ENCODE results near the gene RAMACL.

Gene RAMACL

DNA sequence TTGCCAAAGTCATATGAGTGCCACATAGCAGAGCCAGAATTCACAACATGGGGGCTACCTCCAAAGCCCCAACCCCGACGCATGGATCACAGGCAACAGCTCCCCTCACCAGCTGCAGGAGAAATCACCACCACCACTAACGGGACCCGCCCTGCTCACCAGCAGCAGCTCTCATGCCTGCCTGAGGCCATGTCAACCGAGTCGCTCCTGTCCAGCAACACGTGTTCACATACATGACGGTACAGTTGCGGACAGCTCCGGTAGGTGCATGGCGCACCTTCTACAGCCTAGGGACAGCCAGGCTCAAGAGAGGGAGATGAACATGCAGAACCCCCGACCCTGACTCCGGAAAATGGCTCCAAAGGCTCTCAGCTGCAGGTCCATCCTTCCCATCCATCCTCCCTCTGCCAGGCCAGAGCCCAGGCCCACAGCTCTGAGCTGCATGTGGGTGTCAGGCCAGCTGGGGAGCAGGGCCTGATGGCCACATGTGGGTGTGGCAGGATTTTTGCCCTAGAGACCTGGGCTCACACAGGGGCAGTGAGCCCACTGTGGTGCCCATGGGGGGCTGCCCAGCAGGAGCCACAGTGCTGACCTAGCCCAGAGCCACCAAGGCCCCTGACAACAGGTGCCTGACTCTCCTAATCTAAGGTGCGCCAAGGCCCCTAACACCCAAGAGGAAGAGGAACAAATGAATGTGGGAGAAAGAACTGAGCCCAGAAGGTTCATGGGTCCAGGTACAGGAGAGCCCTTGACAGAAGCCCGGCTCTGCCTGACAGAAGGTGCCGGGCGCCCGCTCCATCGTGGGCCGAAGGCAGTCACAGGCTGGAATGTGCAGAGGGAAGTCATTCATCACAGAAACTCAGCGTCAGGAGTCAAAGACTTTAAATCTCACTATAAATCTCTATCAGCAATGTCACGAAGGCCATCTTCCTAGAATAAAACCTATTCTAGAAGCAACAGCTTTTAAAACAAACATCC is 30.1 kb upstream of the RAMACL start:
- TF ChIP-seq ZFX (IDR thresholded peaks at IDR 0.05), result no peak
- TF ChIP-seq, protein P1, sequence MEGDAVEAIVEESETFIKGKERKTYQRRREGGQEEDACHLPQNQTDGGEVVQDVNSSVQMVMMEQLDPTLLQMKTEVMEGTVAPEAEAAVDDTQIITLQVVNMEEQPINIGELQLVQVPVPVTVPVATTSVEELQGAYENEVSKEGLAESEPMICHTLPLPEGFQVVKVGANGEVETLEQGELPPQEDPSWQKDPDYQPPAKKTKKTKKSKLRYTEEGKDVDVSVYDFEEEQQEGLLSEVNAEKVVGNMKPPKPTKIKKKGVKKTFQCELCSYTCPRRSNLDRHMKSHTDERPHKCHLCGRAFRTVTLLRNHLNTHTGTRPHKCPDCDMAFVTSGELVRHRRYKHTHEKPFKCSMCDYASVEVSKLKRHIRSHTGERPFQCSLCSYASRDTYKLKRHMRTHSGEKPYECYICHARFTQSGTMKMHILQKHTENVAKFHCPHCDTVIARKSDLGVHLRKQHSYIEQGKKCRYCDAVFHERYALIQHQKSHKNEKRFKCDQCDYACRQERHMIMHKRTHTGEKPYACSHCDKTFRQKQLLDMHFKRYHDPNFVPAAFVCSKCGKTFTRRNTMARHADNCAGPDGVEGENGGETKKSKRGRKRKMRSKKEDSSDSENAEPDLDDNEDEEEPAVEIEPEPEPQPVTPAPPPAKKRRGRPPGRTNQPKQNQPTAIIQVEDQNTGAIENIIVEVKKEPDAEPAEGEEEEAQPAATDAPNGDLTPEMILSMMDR (conservative IDR thresholded peaks at IDR 0.05), result no peak

GRCh38 chr6:166615059-166615770 is 28.7 kb upstream of the RAMACL start:
- TF ChIP-seq, protein P1 (conservative IDR thresholded peaks at IDR 0.05), result no peak
- no peak for TF ChIP-seq ZFX (IDR thresholded peaks at IDR 0.05)
- H3K27ac ChIP-seq, result no peak overlapping the region

More for the DNA sequence above, 30.1 kb upstream of the RAMACL start:
- H3K27ac ChIP-seq, result no peak overlapping the region

- H3K27ac ChIP-seq, result no peak overlapping the region
- TF ChIP-seq, protein P1 (conservative IDR thresholded peaks at IDR 0.05), result no peak
- no peak for TF ChIP-seq ZFX (IDR thresholded peaks at IDR 0.05)
These were observed 28.1 kb upstream of the RAMACL start for GRCh38 chr6:166614589-166614988.

DNA sequence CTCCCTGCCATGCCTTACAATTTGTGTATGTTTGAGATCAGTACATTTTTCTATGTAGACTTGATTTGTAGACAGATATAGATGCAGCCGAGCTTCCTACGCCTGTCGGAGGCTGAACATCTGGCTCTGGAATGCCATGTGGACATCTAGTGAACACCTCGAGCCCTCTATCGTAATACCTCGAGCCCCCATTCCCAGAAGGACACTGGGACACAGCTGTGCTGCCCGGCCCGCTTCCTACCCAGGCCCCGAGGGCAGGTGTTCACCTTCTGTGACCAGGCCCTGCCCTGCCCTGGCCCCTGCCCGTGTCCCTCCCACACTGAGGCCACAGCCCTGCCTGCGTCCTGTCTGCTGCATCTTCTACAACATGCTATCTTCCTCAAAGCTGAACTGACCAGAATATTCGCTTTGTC is 27.7 kb upstream of the RAMACL start:
- no peak overlapping the region for H3K27ac ChIP-seq
- TF ChIP-seq, protein P1 (conservative IDR thresholded peaks at IDR 0.05), result no peak
- TF ChIP-seq ZFX (IDR thresholded peaks at IDR 0.05), result no peak

DNA sequence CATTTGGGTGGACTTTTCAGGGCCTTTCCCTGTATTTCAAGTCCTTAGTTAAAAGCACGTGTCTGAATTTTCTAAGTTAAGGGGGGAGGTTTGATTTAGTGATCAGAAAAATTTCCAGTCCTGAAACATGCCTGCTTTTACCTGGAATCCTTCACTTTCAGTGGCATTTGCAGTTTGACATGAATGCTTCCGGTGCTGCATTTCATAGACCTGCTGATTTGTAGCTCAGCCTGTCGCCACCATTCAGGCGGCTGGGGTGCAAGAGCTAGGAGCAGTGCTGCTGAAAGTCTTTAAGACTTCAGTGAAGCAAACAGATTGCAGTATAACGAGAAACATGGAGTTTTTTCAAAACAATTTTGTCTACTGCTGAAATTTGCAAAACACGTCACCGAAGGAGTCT is 26.5 kb upstream of the RAMACL start:
- no peak overlapping the region for H3K27ac ChIP-seq
- TF ChIP-seq, protein P1 (conservative IDR thresholded peaks at IDR 0.05), result no peak

- H3K27ac ChIP-seq, result no peak overlapping the region
- TF ChIP-seq, protein P1 (conservative IDR thresholded peaks at IDR 0.05), result no peak
- no peak for TF ChIP-seq ZFX (IDR thresholded peaks at IDR 0.05)
These were observed 26.0 kb upstream of the RAMACL start for GRCh38 chr6:166612471-166612881.

- TF ChIP-seq, protein P1 (conservative IDR thresholded peaks at IDR 0.05), result no peak
- TF ChIP-seq ZFX (IDR thresholded peaks at IDR 0.05), result no peak
- no peak overlapping the region for H3K27ac ChIP-seq
These were observed 25.2 kb upstream of the RAMACL start for GRCh38 chr6:166611631-166612030.

Measured in C4-2B (cell line).